ENCODE data around the gene FBF1.

DNA sequence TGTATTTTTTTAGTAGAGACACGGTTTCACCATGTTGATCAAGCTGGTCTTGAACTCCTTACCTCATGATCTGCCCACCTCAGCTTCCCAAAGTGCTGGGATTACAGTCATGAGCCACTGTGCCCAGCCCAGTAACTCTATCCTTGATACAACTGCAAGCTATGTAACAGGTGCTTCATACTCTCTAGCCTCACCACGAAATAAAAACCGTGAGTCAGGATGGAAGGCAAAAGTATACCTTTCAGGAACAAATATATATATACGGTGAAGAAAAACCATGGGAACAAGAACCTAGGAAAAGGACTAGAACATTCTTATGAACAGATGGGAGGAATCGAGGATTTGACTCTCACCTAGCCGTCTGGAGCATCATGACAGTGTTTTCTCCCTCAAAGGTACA lies 9.6 kb upstream of the FBF1 start:
- TF ChIP-seq POLR2AphosphoS5 (IDR thresholded peaks at IDR 0.05; ENCODE audit: insufficient read depth, low read depth, low read length) (no peak), CTCF (IDR thresholded peaks at IDR 0.05; ENCODE audit: extremely low read depth in 1 of 2, insufficient read depth in 1 of 2, low read depth in 1 of 2, low read length in 2 of 2) (no peak), EZH2 (IDR thresholded peaks at IDR 0.05; ENCODE audit: borderline replicate concordance, low read depth, low read length, severe bottlenecking) (no peak)

Measured in endothelial cell of umbilical vein (primary cell).